22Rv1 (cell line): ENCODE data around the gene DAZAP2.
A peak's percentile ranks its signal among the peaks of the same experiment; 100 is the strongest.

Experiments
- H3K27ac ChIP-seq: fragments of 450-650 bp; 2 replicates; pipeline ENCODE4 v1.5.1; 2017
- CTCF ChIP-seq: fragments of 450-650 bp; IDR thresholded peaks from 2 replicates; pipeline ENCODE4 v1.5.1; 2017; ENCODE audit warnings: mild to moderate bottlenecking
- ZFX ChIP-seq: fragments of 450-650 bp; IDR thresholded peaks from 2 replicates; pipeline ENCODE4 v1.6.1; 2017; ENCODE audit warnings: antibody characterized with exemption, borderline replicate concordance

Gene DAZAP2

GRCh38 chr12:51240971-51241370, 2.3 kb downstream of the DAZAP2 start:
- TF ChIP-seq ZFX, result no peak
- no peak for TF ChIP-seq CTCF
- H3K27ac ChIP-seq, result peak overlapping the region; percentile 99

GRCh38 chr12:51242120-51242519, 3.5 kb downstream of the DAZAP2 start:
- H3K27ac ChIP-seq, result peak overlapping the region; percentile 99
- no peak for TF ChIP-seq ZFX
- no peak for TF ChIP-seq CTCF

DNA sequence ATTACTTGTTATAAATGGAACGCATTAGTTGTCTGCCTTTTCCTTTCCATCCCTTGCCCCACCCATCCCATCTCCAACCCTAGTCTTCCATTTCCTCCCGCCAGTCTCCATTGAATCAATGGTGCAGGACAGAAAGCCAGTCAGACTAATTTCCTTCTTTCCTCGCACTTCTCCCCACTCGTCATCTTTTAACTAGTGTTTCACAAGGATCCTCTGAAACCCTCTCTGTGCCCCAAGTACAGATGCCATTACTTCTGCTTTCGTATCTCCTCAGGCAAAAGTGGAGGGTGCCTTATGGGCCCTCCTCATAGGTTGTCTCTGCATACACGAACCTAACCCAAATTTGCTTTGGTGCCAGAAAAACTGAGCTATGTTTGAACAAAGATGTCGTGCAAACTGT, 4.2 kb downstream of the DAZAP2 start:
- no peak for TF ChIP-seq ZFX
- TF ChIP-seq CTCF, result no peak
- H3K27ac ChIP-seq, result peak overlapping the region; percentile 99

DNA sequence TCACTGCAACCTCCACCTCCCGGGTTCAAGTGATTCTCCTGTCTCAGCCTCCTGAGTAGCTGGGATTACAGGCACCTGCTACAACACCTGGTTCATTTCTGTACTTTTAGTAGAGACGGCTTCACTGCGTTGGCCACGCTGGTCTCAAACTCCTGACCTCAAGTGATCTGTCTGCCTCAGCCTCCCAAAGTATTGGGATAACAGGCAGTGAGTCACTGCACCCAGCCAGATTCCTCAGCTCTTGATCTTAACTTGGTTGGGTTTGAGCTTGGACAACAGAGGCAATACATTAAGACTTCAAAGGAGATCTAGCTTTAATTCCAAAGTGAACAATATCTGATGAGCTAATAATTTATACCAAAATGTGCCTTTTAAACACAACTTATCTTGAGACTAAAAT, 5.6 kb downstream of the DAZAP2 start:
- peak overlapping the region; percentile 99 for H3K27ac ChIP-seq
- TF ChIP-seq CTCF, result no peak
- TF ChIP-seq ZFX, result no peak

- TF ChIP-seq ZFX (no peak), CTCF (no peak)
- peak overlapping the region; percentile 99 for H3K27ac ChIP-seq
These were observed 7.0 kb downstream of the DAZAP2 start for GRCh38 chr12:51245476-51246253.

DNA sequence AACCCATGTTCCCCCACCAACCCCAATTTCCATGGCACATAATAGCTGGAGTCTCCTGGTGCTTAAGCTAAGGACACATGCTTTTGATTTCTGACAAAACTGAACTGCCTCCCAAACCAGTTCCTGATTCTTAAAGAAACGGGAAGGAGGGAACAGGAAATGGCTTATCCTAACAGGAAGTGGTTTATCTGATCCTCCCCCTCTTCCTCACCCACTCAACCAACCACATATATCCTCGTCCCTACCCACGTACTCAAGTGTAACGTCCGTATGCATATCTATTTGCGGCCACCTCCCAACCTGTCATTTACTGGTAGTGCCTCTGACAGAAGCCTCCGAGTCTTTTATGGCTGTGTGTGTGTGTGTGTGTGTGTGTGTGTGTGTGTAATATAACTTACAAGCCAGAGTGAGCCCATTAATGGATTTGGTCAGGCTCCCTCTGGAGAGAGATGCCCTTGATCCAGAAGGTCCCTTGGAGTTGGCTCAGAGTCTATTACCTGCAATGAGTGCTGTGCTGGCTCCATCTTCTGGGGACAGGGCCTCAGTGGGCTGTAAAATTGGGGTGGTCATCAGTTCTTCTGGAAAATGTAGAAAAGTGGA, 7.7 kb downstream of the DAZAP2 start:
- TF ChIP-seq ZFX (no peak), CTCF (0 out of 2 replicates have a peak, but pooled peaks have one; percentile 15)
- peak overlapping the region; percentile 99 for H3K27ac ChIP-seq

DNA sequence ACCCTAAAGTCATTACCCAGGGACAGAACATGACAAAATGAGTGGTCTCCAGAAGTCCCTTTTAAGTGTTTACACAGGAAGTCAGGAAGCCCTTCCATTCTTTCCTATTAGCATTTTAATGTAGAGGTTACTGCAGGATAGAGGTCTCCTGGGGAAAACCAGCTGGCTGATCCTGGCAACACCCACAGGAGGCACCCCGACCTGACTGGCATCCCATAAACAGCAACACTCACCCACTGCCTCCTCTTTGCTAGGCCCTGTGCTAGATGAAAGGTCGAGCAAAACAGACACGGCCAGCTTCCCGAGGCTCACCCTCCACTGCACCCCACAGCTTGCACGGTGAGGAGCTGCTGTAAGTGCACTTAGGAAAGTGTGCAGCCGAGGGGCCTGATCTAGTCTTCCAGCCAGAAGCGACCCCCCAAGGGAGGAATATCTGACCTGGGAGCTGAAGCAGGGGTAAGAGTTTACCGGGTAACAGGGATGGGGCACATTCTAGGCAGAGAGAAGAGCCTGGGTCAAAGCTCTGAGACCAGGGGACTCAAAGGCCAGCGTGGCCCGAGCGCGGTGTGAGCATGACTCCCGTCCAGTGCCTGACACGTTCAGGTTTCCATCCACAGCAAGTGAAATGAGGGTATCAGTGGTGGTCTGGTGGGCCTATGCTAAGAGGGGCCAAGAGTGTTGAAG, 9.0 kb downstream of the DAZAP2 start:
- TF ChIP-seq CTCF (no peak), ZFX (no peak)
- peak overlapping the region; percentile 99 for H3K27ac ChIP-seq
